CD4-positive, alpha-beta T cell treated with Interleukin-21 for 1 hour (primary cell): ENCODE measurements around the gene THEM4.
A peak's percentile ranks its signal among the peaks of the same experiment; 100 is the strongest.
"Not testable (repeated sequence)": the region's sequence is repeated elsewhere in the genome, so short reads cannot be mapped to it uniquely, and the experiment has no call there.

Experiments
- DNase-seq: peaks from one replicate; pipeline ENCODE4 v3.0.0-alpha.2; 2020

Gene THEM4

GRCh38 chr1:151892190-151892589 lies 17.1 kb downstream of the THEM4 start:
- no peak for DNase-seq

- DNase-seq: no peak
Measured at GRCh38 chr1:151891512-151891911, 17.8 kb downstream of the THEM4 start.

GRCh38 chr1:151888972-151889570 lies 20.2 kb downstream of the THEM4 start:
- peak; percentile 51 for DNase-seq

GRCh38 chr1:151887028-151887427 lies 22.3 kb downstream of the THEM4 start:
- DNase-seq: no peak

GRCh38 chr1:151885479-151885878 lies 23.8 kb downstream of the THEM4 start:
- DNase-seq: no peak

GRCh38 chr1:151884879-151885278 lies 24.4 kb downstream of the THEM4 start:
- DNase-seq: not testable (repeated sequence)

GRCh38 chr1:151884445-151884844 lies 24.9 kb downstream of the THEM4 start:
- not testable (repeated sequence) for DNase-seq

GRCh38 chr1:151883898-151884297 lies 25.4 kb downstream of the THEM4 start:
- not testable (repeated sequence) for DNase-seq

- DNase-seq: not testable (repeated sequence)
Measured at GRCh38 chr1:151882918-151883317, 26.4 kb downstream of the THEM4 start.

GRCh38 chr1:151882466-151882865 lies 26.8 kb downstream of the THEM4 start:
- DNase-seq: no peak

- no peak for DNase-seq
Measured at GRCh38 chr1:151881479-151881878, 27.8 kb downstream of the THEM4 start.

- no peak for DNase-seq
Measured at GRCh38 chr1:151875419-151876097, 33.8 kb downstream of the THEM4 start.

- not testable (repeated sequence) for DNase-seq
Measured at GRCh38 chr1:151872776-151873175, 36.5 kb downstream of the THEM4 start.

GRCh38 chr1:151871284-151872030 lies 37.9 kb downstream of the THEM4 start:
- DNase-seq: no peak

GRCh38 chr1:151868486-151868885 lies 40.8 kb downstream of the THEM4 start:
- no peak for DNase-seq

- no peak for DNase-seq
Measured at GRCh38 chr1:151867765-151868411, 41.4 kb downstream of the THEM4 start.

GRCh38 chr1:151867321-151867720 lies 42.0 kb downstream of the THEM4 start:
- DNase-seq: no peak

GRCh38 chr1:151864411-151864810 lies 44.9 kb downstream of the THEM4 start:
- DNase-seq: no peak

GRCh38 chr1:151862604-151863003 lies 46.7 kb downstream of the THEM4 start:
- no peak for DNase-seq

- no peak for DNase-seq
Measured at GRCh38 chr1:151860504-151861187, 48.7 kb downstream of the THEM4 start.

GRCh38 chr1:151859891-151860293 lies 49.4 kb downstream of the THEM4 start:
- no peak for DNase-seq

- no peak for DNase-seq
Measured at GRCh38 chr1:151858886-151859665, 50.2 kb downstream of the THEM4 start.
